NCI-H226 (cell line): Measurements from ENCODE around the gene NDST1.

Experiments
- DNase-seq: peaks from one replicate; pipeline ENCODE4 v3.0.0-alpha.2; 2015

Gene NDST1

GRCh38 chr5:150549735-150550134, 41.8 kb downstream of the NDST1 start:
- DNase-seq, result no peak

- no peak for DNase-seq
Observed at GRCh38 chr5:150550286-150550685, 42.4 kb downstream of the NDST1 start.

- DNase-seq, result no peak
Observed at GRCh38 chr5:150551066-150551465, 43.1 kb downstream of the NDST1 start.

- DNase-seq, result no peak
Observed at GRCh38 chr5:150553402-150553801, 45.5 kb downstream of the NDST1 start.

- no peak for DNase-seq
Observed at GRCh38 chr5:150553911-150554310, 46.0 kb downstream of the NDST1 start.

GRCh38 chr5:150554857-150555256, 46.9 kb downstream of the NDST1 start:
- no peak for DNase-seq

- no peak for DNase-seq
Observed at GRCh38 chr5:150556106-150556505, 48.2 kb downstream of the NDST1 start.

- no peak for DNase-seq
Observed at GRCh38 chr5:150556859-150557508, 49.1 kb downstream of the NDST1 start.

GRCh38 chr5:150557509-150557872, 49.6 kb downstream of the NDST1 start:
- DNase-seq, result no peak

GRCh38 chr5:150558088-150558621, 50.2 kb downstream of the NDST1 start:
- no peak for DNase-seq

- DNase-seq, result no peak
Observed at GRCh38 chr5:150559088-150559487, 51.2 kb downstream of the NDST1 start.

GRCh38 chr5:150559701-150560100, 51.8 kb downstream of the NDST1 start:
- DNase-seq, result peak; percentile 59

GRCh38 chr5:150560401-150561191, 52.7 kb downstream of the NDST1 start:
- peak; percentile 70 for DNase-seq

- no peak for DNase-seq
Observed at GRCh38 chr5:150561192-150561512, 53.2 kb downstream of the NDST1 start.

- DNase-seq, result no peak
Observed at GRCh38 chr5:150561571-150562275, 53.8 kb downstream of the NDST1 start.

- peak; percentile 28 for DNase-seq
Observed at GRCh38 chr5:150562832-150563231, 54.9 kb downstream of the NDST1 start.

GRCh38 chr5:150565868-150566267, 57.9 kb downstream of the NDST1 start:
- DNase-seq, result no peak

- DNase-seq, result peak; percentile 83
Observed at GRCh38 chr5:150567031-150567717, 59.2 kb downstream of the NDST1 start.

GRCh38 chr5:150568663-150569062, 60.7 kb downstream of the NDST1 start:
- DNase-seq, result no peak

- DNase-seq, result no peak
Observed at GRCh38 chr5:150570333-150570732, 62.4 kb downstream of the NDST1 start.

GRCh38 chr5:150571836-150572235, 63.9 kb downstream of the NDST1 start:
- no peak for DNase-seq

- no peak for DNase-seq
Observed at GRCh38 chr5:150573216-150573615, 65.3 kb downstream of the NDST1 start.
